Measurements from ENCODE around the gene LCN9.

GRCh38 chr9:135704483-135704882 lies 41.4 kb downstream of the LCN9 start:
- TF ChIP-seq CTCF (IDR thresholded peaks at IDR 0.05) (no peak), EZH2 (IDR thresholded peaks at IDR 0.05) (no peak)

All from neural progenitor cell (in vitro differentiated cells).